ENCODE data around the gene PLAC8L1.

- TF ChIP-seq SUZ12 (IDR thresholded peaks at IDR 0.05; ENCODE audit: extremely low read depth, insufficient read depth, insufficient read length) (no peak), ZNF274 (IDR thresholded peaks at IDR 0.05; ENCODE audit: low read depth, low read length) (no peak), YY1 (IDR thresholded peaks at IDR 0.05; ENCODE audit: insufficient read depth, insufficient read length) (no peak)
Measured at GRCh38 chr5:146151970-146152369, 46.6 kb upstream of the PLAC8L1 start.
